Glomerular endothelial cell (primary cell): ENCODE data around the gene SPAG16. TPM values are rescaled to one million over a fixed set of nuclear protein-coding genes. Genes with fewer than 3 reads are reported as not detected.

ENCODE experiments used
- DNase-seq: peaks from one replicate; pipeline ENCODE4 v3.0.0-alpha.2; 2011; ENCODE audit warnings: low read depth, low spot score; ENCODE audit errors: extremely low read depth
- total RNA-seq: library from RNA; depleted of rRNA; stranded (reverse); fragments of >200 nt; gene quantifications from 2 replicates; pipeline ENCODE4 v1.2.3, GENCODE V29; 2015

SPAG16 gene
- total RNA-seq, 1 donor from 2014 or later, result 13.8 TPM

DNA sequence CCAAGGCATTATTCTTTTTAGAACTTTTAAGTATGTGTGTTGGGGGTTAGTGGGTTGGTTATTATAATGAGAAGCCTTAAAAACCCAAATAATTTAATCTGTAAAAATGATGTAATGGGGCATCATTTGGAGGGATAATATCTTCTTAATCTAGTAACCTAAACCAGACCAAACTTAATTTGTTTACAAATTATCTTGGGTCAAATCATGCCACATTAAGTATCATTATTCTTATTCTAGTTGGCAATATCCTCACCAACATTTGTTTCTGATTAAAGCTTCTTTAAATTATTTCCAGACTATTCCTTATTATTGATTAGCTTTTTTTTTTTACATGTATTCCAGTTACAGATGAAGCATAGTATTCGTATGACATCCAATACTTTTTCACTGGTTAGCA, 1041.1 kb downstream of the SPAG16 start:
- no peak for DNase-seq

DNA sequence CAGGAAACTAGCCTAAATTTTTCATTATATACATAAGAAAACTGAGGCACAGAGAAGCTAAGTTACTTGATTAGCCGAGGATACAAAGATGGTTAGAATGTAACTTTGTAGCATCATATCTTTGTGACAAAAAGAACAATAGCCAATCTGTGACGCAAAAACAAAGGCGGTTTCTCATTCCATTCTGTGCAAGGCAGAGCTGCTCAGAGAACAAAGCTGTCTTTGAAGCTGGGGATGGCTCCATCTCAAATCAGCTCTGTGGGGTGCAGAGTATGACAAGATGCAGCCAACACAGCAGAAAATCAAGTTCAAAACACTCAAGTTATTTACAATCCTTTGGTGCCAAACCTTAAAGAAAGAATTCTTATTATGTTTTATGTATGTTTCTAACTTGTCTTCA, 1044.7 kb downstream of the SPAG16 start:
- no peak for DNase-seq

DNA sequence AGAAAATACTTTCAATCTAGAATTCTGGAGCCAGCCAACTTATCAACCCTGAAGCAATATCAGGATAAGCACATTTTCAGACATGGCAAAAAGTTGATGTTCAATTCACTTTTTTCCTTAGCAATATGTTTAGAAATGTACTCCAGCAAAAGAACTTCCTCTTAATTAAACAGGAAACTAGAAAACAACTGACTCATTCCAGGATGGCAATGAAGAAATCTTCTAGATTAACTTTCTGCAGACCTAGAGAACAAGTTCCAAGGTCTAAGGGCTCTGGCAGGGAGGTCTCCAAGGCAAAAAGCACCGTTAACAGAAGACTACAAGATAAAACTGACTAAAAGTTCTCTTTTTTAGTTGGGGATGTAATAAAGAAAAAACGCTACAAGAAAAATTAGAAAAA, 1057.4 kb downstream of the SPAG16 start:
- DNase-seq, result no peak

DNA sequence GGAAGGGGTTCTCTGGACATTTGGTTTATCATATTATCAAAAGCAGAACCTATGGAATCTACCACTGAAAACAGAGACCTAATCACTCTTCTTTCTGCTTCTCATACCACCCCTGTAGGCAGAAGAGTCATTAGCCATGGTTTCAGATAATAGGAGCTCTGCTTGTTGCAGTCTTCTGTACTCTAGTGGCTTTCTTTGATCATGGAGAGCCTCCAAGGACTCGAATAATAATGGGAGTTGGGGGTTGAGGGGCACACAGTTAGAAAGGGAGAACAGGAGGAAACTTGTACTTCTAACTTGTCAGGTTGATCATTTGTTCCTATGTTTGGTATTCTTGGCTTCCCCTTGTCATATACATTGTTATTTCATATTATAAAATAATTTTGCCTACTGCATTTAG, 1074.2 kb downstream of the SPAG16 start:
- DNase-seq, result no peak

DNA sequence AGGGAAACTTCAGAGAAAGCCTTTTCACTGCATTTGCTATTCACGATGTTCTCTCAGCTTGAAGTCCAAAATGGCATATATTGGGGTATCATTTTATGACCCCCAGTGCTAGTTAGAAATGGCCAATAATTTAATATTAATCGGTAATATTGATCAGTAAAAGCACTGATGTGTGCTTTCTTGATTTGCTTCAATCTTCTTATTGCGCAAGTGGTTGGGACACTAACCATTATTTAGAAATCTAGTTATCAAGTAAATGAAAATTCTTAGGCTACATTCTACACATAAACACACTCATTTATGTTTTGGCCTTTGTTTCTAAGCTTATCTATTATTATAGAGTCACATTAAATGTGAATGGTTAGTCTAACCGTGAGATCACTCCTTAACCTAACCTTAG, 1076.9 kb downstream of the SPAG16 start:
- no peak for DNase-seq

DNA sequence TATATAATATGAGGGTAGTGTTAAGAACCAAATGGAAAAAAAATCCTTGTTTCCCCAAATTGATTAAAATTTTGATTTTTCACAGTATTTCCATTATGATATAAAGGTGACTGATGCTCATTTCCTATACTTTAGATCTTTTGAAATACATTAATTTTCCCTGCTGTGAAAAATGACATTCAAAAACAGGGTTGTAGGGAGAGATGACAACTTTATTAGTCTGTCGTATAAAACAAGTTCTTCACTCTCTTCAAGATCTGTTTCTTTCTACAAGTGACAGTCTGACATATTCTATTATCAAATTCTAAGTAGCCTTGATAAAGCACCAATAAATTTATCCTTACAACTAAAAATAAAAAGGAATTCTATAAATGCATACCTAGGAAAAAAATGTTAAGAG, 1081.3 kb downstream of the SPAG16 start:
- no peak for DNase-seq

DNA sequence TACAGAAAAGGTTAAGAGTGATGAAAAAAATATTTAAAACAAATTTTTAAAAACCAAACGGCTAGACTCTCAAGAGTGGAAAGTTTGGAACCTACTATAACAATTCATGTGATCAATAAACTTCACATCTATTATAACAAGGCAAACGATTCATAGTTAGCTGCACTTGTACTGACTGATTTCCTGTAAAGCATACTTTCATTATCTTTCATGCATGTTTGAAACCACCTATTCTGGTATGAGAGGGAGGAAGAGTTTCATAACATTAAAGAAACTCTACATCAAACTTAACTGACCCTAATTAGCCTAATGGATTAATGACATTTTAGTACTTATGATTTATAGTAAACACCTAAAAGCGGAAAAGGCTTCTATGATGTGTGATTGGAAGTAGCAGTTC, 1082.9 kb downstream of the SPAG16 start:
- no peak for DNase-seq

DNA sequence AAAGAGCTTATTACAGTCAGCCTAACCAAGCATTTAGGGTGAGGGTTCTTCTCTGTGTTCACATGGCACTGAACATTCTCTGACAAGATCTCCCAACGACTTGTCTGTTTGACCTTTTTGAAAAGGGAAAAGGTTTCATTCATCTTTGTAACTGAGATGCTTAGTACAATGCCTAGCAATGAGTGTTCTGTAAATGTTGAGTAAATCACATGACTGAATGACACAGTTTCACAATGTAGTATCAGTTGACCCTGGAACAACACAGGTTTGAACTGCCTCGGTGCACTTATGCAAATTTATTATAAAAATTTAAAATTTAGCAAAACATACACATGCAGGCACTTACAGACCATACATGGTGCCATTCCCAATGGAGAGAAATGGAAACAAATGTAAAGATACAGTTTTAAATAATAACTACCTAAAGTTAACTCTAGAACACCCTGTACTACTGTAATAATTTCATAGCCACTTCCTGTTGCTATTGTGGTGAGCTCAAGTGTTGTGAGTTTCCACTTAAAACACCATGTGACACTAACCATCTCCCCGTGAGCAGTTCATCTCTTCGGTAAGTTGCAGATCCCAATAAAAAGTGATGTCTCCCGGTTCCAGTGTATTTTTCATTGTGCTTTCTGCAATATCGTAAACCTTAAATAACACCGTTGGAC, 1092.5 kb downstream of the SPAG16 start:
- DNase-seq, result no peak

DNA sequence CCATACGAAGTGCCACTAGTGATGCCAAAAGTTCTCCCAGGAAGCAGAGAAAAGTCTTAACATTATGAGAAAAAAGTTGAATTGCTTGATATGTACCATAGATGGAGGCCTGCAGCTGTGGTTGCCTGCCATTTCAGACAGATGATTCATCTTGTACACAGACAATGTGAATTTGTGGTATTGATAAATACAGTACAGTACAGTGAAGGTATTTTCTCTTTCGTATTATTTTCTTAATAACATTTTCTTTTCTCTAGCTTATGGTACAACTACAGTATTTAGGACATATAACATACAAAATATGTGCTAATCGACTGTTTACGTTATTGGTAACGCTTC, 1093.0 kb downstream of the SPAG16 start:
- no peak for DNase-seq

DNA sequence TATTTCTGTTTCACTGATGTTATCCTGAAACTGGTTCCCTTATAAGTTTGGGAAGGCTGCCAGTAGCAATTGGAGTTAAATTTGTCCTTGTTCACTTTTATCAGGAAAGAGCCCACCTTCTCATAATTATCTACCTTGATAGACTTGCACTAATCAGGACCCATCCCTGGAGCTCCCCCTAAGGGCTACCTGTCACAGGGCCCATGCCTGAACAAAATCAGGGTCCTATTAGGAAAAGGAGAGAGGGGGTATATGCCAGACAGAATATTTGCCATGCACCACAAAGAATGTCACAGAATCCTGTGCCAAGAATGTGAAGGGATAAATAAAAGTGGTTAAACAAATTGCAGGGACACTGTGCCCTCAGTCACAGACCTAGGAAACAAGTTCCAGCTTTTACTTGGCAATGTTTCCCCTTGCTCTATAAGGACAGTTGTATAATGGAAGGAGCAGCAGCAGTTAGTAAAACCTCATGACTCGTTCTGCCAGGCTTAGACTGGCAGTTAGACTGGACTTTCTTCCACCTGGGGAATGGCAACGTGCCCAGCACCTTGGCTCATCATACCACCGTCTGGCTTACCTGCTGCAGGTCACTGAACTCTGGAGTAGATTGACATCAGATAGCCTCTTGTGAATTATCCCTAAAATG, 1094.3 kb downstream of the SPAG16 start:
- DNase-seq, result no peak

DNA sequence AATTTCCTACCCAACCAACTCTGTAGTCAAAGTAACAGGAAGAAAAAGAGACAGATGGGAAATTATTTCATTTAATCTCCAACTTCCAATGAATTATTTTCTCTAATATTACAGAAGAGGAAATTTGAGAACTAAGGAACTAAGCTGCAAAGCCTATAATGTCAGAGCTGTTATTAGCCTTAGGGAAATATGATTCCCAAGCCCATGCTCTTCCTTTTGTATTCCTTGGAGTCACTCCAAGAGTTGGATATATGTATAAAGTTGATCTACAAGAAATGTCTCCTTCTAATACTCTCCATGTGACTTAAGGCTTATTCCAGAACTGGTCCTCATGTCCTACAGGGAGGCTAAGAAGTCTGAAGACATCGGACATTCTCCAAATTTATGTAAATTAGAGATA, 1095.0 kb downstream of the SPAG16 start:
- DNase-seq, result no peak

DNA sequence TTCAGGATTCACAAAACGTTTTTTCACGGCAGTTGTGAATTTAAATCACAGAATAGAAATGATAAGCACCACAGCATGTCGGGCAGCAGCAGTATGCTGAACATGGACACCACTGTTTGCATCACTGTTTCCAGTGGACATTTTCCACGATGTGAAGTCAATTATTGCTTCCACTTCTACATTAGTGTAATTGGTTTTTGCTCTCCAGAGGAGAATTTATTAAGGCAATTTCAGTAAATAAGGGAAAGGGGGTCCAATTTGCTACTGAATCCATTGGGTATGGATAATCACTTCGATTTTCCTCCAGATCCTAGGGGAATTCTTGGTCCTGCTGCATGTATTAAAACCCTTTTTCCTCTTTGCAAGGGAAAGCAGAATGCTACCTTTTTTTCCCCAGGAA, 1096.4 kb downstream of the SPAG16 start:
- no peak for DNase-seq

DNA sequence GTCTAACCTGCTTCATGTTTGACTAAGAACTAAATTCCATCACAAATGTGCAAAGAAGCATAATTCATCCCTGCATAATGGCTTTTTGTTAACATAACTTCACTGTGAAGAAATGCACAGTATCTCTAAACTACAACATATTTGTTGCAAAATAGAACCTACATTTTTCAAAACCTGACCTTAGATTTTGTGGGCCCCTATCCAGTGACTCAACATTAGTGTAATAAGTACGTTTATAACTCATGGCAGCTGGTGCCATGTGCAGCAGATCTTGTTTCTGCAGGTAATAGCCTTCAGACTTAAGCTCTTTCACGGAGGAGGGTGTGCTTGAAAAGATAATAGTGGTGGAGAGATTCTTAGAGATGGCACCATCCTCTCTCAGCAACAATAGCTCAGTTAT, 1098.0 kb downstream of the SPAG16 start:
- DNase-seq, result no peak

DNA sequence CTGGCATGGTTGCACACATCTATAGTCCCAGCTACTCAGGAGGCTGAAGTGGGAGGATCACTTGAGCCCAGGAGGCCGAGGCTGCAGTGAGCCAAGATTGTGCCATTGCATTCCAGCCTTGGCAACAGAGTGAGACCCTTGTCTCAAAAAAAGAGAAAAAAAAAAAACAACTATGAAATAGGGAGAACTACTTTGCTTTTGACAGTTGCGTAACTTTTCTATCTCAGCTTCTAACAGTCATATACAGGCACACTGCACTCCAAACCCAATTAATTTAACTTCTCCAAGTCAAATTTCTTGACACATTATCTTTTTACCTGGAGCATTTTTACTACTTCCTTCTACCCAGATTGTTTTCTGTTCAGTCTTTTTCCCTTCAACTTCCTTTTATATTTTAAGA, 1102.5 kb downstream of the SPAG16 start:
- no peak for DNase-seq

DNA sequence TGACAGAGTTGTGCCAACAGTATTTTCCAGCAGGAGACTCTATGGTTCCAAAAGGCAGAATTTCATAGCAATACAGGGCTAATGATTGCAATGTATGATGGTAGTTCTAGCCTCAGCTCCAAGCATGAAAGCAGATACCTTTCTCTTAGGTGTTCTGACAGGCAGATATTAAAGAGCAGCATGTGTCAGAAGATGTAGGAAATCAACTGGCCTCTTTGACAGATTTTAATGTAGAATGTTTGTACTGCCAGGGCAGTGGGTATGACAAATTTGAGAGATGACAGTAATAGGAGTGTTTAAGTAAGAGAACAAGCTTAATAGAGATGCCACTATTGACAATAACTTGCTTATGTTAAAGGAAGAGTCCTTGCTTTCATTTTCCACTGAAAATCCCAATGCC, 1105.1 kb downstream of the SPAG16 start:
- no peak for DNase-seq

DNA sequence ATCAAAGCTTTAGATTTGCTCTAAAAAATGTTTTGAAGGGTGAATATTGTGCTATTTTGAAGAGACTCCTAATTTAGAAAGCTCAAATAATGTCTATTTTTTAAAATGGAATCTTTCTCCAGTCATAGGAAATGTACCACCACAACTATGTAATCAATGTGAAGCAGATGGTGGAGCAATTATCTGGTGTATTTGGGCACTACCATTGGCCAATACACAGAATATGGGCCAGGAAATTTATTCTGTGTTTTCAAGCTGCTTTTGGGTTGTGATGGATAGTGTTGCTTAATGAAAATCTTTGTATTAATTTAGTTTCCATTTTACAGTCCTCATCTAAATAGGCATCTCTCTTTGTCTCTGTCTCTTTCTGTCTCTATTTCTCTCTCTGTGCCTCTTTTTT, 1109.5 kb downstream of the SPAG16 start:
- DNase-seq, result no peak

DNA sequence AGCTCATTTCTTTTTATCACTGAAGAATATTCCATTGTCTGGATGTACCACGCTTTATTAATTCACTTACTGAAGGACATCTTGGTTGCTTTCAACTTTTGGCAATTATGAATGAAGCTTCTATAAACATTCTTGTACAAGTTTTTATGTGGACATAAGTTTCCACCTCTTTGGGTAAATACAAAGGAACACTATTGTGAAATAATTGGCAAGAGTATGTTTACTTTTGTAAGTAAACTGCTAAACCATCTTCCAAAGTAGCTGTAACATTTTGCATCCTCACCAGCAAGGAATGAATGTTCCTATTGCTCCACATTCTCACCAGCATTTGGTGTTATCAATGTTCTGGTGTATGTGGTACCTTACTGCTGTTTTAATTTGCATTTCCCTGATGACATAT, 1110.8 kb downstream of the SPAG16 start:
- no peak for DNase-seq

DNA sequence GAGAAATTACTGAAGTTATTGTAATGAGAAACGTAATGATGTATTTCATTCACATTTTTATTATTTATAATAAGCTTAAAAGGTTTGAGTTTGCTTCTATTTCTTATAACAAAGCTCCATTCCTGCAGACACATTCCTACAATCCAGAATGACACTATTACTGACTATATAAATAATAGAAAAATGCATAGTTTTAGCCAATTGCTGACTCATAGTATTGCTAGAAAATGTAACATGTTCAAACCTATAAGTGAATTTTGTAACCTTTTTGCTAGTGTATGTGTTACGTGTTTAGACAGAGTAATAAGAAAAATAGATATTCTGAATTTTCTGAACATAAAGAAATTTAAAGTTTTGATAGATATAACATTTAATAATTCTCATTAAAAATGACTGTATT, 1117.3 kb downstream of the SPAG16 start:
- DNase-seq, result no peak

DNA sequence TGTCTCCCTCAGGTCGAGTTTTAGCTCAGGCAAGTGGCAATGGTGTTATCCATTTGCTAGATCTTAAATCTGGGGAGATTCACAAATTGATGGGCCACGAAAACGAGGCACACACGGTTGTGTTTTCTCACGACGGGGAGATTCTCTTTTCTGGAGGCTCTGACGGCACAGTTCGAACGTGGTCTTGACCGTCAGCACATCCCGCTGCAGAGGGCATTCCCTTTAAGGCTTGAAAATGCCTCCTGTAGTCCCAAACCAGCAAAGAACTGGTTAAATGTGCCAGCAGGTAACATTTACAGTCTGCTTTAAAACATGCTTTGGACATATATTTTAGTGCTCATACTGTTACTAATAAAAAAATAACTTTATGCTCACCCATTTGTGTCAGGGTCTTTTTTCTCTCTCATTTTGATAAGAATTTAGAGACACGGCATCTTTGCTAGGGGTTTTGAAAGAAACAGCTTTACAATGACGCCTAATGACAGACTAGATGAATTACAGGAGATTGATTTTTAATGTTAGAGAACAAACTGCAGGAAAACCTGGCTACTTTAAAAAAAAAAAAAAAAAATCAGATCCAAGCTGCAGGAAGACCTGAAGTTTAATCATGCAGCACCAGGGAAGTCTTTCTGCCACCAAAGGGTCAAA, 1126.0 kb downstream of the SPAG16 start:
- DNase-seq, result no peak

DNA sequence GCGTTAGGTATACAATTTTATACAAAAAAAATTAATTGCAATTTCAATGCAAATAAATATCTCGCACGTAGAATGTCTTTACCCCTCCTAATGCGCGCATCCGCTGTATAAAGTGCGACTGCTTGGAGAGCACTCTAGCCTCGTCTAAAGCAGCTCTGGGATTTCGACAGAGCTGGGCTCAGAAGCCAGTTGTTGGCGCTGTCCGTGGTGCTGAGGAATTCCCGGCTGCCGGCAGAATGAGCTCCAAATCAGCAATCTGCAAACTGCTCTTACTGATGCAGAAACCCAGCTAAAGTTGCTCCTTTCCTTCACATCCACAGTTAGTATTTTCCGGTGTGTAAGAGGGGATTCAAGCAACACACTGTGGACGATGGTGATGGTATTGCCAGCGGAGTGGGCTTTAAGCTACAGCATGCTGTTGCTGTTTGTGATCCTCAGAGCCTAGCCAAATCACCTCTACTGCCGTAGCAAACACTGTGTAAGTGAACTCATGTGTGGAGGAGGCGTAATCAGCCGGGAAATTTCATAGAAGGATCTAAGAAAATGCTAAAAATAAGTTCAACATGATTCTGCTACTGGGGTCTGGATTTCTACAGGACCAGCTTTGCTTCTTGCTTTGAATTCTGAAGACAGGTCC, 1126.8 kb downstream of the SPAG16 start, which contains the start of gene VWC2L:
TSS of gene VWC2L (plus strand) at position 137 of the 637 bp plus-strand sequence. CDS start 3,140 bp downstream, outside the sequence.
- no peak for DNase-seq

DNA sequence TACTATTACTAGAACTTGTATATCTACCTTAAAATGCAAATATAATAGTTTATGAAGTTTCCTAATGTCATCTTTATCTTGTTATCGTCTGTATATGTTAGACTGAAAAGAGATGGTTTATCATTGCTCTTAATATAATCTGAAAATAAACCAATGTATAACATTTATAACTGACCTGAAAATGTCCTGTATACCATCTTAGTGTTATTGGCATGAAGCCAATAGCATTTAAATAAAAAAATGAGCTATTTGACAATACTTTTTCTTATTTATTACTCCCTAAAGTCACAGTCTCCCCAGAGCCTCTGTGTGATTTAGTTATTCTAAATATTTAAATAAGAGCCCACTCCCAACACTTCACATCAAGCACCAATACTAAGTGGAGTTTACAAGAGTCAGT, 1128.4 kb downstream of the SPAG16 start:
- no peak for DNase-seq

DNA sequence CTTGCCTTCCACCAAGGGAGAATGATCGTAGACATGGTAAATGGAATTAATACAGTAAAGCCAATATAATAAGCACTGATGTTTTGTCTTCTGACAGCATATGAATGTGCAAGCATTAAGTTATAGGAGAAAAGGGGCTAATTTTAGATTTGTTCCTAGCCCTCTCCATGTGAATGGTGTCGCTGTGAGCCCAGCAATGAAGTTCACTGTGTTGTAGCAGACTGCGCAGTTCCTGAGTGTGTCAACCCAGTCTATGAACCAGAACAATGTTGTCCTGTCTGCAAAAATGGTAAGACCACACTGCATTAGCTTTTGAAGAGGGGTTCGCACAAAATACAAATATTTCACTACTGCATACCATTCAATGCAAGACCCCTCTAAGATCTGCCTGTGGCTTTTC, 1152.2 kb downstream of the SPAG16 start:
- DNase-seq, result no peak
